IPS DF 19.7 (cell line): ENCODE results near the gene MAGEB4.

Experiments
- DNase-seq: peaks from one replicate; pipeline ENCODE4 v3.0.0-alpha.2; 2013; ENCODE audit warnings: low read depth, low spot score

The MAGEB4 gene

GRCh38 chrX:30283456-30284200 is 41.8 kb downstream of the MAGEB4 start:
- no peak for DNase-seq
